SK-N-SH (cell line): ENCODE measurements around the gene GRIP1.

ENCODE experiments used
- JUND ChIP-seq: IDR thresholded peaks from 2 replicates; pipeline ENCODE4 v1.4.0; 2012
- POLR2AphosphoS5 ChIP-seq: IDR thresholded peaks from 2 replicates; pipeline ENCODE4 v1.6.1; 2012; ENCODE audit warnings: low read depth, low read length
- TF ChIP-seq, protein P1 (sequence below): fragments of 200-600 bp; sonication (generic); IDR thresholded peaks from 2 replicates; pipeline ENCODE4 v1.6.1; 2017; ENCODE audit warnings: antibody characterized with exemption, mild to moderate bottlenecking, moderate library complexity

DNA sequence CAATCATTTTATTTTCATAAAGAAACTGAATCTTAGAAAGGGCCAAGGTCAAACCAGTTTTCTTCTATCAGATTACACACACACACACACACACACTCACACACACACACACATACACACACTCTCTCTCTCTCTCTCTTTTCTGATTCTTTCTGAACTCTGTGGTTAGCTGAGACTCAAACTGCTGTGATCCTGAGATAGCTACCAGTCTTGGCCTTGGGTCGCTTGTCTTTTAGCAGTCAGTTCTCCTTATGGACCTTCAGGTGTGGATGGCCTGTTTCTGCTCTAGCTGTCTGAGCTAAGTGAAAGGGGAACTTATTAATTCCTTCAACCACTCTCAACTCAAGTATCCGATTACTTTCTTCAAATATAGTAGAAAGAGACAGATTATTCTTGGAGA is 145.1 kb downstream of the GRIP1 start:
- TF ChIP-seq JUND (no peak), POLR2AphosphoS5 (no peak)
- TF ChIP-seq, protein P1, sequence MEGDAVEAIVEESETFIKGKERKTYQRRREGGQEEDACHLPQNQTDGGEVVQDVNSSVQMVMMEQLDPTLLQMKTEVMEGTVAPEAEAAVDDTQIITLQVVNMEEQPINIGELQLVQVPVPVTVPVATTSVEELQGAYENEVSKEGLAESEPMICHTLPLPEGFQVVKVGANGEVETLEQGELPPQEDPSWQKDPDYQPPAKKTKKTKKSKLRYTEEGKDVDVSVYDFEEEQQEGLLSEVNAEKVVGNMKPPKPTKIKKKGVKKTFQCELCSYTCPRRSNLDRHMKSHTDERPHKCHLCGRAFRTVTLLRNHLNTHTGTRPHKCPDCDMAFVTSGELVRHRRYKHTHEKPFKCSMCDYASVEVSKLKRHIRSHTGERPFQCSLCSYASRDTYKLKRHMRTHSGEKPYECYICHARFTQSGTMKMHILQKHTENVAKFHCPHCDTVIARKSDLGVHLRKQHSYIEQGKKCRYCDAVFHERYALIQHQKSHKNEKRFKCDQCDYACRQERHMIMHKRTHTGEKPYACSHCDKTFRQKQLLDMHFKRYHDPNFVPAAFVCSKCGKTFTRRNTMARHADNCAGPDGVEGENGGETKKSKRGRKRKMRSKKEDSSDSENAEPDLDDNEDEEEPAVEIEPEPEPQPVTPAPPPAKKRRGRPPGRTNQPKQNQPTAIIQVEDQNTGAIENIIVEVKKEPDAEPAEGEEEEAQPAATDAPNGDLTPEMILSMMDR = no peak
